Sigmoid colon (tissue), 7 donors: ENCODE measurements around the gene PPP4R4. TPM values are rescaled to one million over a fixed set of nuclear protein-coding genes. Genes with fewer than 3 reads are reported as not detected.

Experiments
- DNase-seq: peaks from one replicate; pipeline ENCODE4 v3.0.0-alpha.2; 2019
- H3K27ac ChIP-seq, 4 donors: fragments of 200-600 bp; sonication (generic); one replicate each; pipeline ENCODE4 v1.5.1; 2016 to 2019; ENCODE audit warnings: mild to moderate bottlenecking in 1 of 4
- H3K27me3 ChIP-seq, 3 donors: fragments of 200-600 bp; sonication (generic); one replicate each; pipeline ENCODE4 v1.5.1; 2019; ENCODE audit warnings: mild to moderate bottlenecking in 1 of 3
- H3K36me3 ChIP-seq, 4 donors: fragments of 200-600 bp; sonication (generic); one replicate each; pipeline ENCODE4 v1.5.1; 2016 to 2019
- H3K4me1 ChIP-seq, 4 donors: fragments of 200-600 bp; sonication (generic); one replicate each; pipeline ENCODE4 v1.5.1; 2017 to 2019
- H3K4me3 ChIP-seq, 4 donors: fragments of 200-600 bp; sonication (generic); one replicate each; pipeline ENCODE4 v1.5.1; 2017 to 2019; ENCODE audit warnings: mild to moderate bottlenecking in 2 of 4, moderate library complexity in 1 of 4
- H3K9me3 ChIP-seq, 4 donors: fragments of 200-600 bp in 3 of 4; sonication (generic) in 3 of 4; one replicate each; pipeline versions ENCODE4 v1.5.1 to v1.6.1; 2013 to 2019
- CTCF ChIP-seq, 4 experiments: fragments of 450-650 bp in 3 of 4; fragments of 200-600 bp in 1 of 4; IDR thresholded peaks; one replicate each; pipeline ENCODE4 v1.5.1; 2016 to 2019; ENCODE audit warnings: antibody characterized with exemption in 4 of 4, mild to moderate bottlenecking in 3 of 4, moderate library complexity in 2 of 4
- EP300 ChIP-seq, 4 donors: sonication (generic); formaldehyde crosslinking; IDR thresholded peaks; one replicate each; pipeline ENCODE4 v1.6.1; 2017; ENCODE audit warnings: antibody characterized with exemption in 4 of 4
- POLR2A ChIP-seq, 2 donors: fragments of 450-650 bp; IDR thresholded peaks; one replicate each; pipeline ENCODE4 v1.6.1; 2016; ENCODE audit warnings: antibody characterized with exemption in 2 of 2, mild to moderate bottlenecking in 2 of 2, moderate library complexity in 2 of 2
- POLR2AphosphoS5 ChIP-seq, 4 donors: sonication (generic); formaldehyde crosslinking; IDR thresholded peaks; one replicate each; pipeline ENCODE4 v1.6.1; 2017; ENCODE audit warnings: antibody characterized with exemption in 4 of 4
- WGBS, 2 donors: extraction: QIAGEN DNeasy Blood & Tissue Kit; methylation state at CpG; one replicate each; pipeline ENCODE4 v1.1.7; 2013; 5-methylcytosine and 5-hydroxymethylcytosine counted together
- intact Hi-C: fragments of 100-400 bp; cut with DNase I; formaldehyde crosslinking; loops from one replicate; pipeline ENCODE4 v1.15.1; 2023
- polyA plus RNA-seq, 3 donors: library from polyadenylated mRNA; stranded (reverse); fragments of 200-250 nt; gene quantifications; one replicate each; pipeline ENCODE4 v1.2.3, GENCODE V29; 2013
- total RNA-seq, 4 donors: library from RNA; depleted of rRNA; stranded (reverse); fragments of >200 nt; gene quantifications; one replicate each; pipeline ENCODE4 v1.1.0, GENCODE V29; 2016
- donor health status: healthy with polysubstance abuse.
- donor health status: Bipolar disorder and iron deficiency.
- donor health status: healthy.

PPP4R4 gene
- total and polyA plus RNA-seq, 7 donors: 0.07 to 3.0 (median 0.63) TPM; not detected in 1

GRCh38 chr14:94129758-94130414, 44.2 kb upstream of the PPP4R4 start:
- no peak for DNase-seq
- H3K36me3 ChIP-seq: no peaks in the 10 kb centered on the region
- WGBS, 2 donors: 1% methylated on average over 12 of the region's 12 CpGs
- H3K4me3 ChIP-seq: peak overlapping the region; percentile 26 to 61 (median 56)
- no peaks in the 10 kb centered on the region for H3K9me3 ChIP-seq
- no peaks in the 10 kb centered on the region for H3K27me3 ChIP-seq
- peak overlapping the region; percentile 77 to 88 (median 80) for H3K27ac ChIP-seq
- H3K4me1 ChIP-seq: peaks cover 0 to 20% (median 12%) of the 10 kb centered on the region in 4 donors
- intact Hi-C loops: loop anchor here (2.0 kb wide), 1 partner anchor 49 kb away; the partner anchor contains the start of genes DDX24 and IFI27L1
- no peak for TF ChIP-seq EP300 (IDR thresholded peaks at IDR 0.05)
- no peak for TF ChIP-seq POLR2A (IDR thresholded peaks at IDR 0.05)
- TF ChIP-seq CTCF (IDR thresholded peaks at IDR 0.05): no peak
- TF ChIP-seq POLR2AphosphoS5 (IDR thresholded peaks at IDR 0.05): no peak

DNA sequence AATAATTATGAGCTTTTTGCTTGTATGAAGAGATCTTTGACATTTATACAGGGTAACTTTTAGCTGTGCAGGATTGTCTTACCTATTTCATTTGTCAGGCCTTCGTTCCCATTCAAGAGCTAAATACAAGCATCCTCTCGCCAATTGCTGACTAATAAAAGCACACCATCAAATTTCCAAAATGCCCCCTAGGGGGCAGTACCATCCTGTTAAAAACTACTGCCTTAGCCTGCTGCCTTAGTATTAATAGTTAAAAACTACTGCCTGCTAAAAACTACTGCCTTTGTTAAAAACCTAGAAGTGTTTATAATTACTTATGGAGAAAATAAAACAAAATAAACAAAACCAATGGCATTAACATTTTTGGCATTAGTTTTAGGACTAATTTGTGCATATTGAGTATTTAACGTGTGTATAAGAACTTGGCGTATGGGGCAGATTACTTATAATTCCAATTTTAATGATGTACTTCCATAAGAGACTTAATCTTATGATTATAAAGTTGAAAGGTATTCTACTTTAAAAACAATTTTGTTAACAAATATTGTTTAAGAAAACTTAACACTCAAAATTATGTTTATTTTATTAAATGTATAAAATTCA, 41.7 kb upstream of the PPP4R4 start:
- 45 to 46% methylated on average over 4 of the region's 4 CpGs for WGBS, 2 donors
- intact Hi-C loops: no loop called here
- H3K27ac ChIP-seq: no peak overlapping the region
- no peaks in the 10 kb centered on the region for H3K27me3 ChIP-seq
- no peaks in the 10 kb centered on the region for H3K36me3 ChIP-seq
- TF ChIP-seq POLR2A (IDR thresholded peaks at IDR 0.05) (no peak), CTCF (IDR thresholded peaks at IDR 0.05) (peak; percentile 20 to 77 (median 54))
- H3K9me3 ChIP-seq: no peaks in the 10 kb centered on the region
- DNase-seq: no peak
- peaks cover 0 to 24% (median 12%) of the 10 kb centered on the region in 4 donors for H3K4me1 ChIP-seq
- H3K4me3 ChIP-seq: no peak overlapping the region

DNA sequence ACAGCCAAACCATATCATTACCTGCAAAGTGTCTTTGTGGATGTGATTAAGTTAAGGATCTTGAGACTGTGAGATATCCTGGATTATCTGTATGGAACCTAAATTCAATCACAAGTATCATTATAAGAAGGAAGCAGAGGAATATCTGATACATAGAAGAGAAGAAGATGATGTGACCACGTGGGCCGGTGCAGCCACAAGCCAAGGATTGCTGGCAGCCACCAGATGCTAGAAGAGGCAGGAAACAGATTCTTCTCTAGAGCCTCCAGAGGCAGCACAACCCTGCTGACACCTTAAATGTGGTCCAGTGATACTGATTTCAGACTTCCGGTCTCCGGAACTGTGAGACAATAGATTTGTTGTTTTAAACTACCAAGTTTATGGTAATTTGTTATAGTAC, 38.6 kb upstream of the PPP4R4 start:
- intact Hi-C loops: loop anchor here (5.0 kb wide), 1 partner anchor 193 kb away; no protein-coding TSS in a partner anchor
- no peaks in the 10 kb centered on the region for H3K36me3 ChIP-seq
- no peak for DNase-seq
- no peak overlapping the region for H3K4me3 ChIP-seq
- TF ChIP-seq EP300 (IDR thresholded peaks at IDR 0.05) (no peak), POLR2A (IDR thresholded peaks at IDR 0.05) (no peak), POLR2AphosphoS5 (IDR thresholded peaks at IDR 0.05) (no peak), CTCF (IDR thresholded peaks at IDR 0.05) (no peak)
- no peaks in the 10 kb centered on the region for H3K27me3 ChIP-seq
- no peak overlapping the region for H3K27ac ChIP-seq
- H3K4me1 ChIP-seq: peaks cover 0 to 4% (median 0%) of the 10 kb centered on the region in 4 donors
- 71 to 86% methylated on average over 4 of the region's 4 CpGs for WGBS, 2 donors
- H3K9me3 ChIP-seq: no peaks in the 10 kb centered on the region

DNA sequence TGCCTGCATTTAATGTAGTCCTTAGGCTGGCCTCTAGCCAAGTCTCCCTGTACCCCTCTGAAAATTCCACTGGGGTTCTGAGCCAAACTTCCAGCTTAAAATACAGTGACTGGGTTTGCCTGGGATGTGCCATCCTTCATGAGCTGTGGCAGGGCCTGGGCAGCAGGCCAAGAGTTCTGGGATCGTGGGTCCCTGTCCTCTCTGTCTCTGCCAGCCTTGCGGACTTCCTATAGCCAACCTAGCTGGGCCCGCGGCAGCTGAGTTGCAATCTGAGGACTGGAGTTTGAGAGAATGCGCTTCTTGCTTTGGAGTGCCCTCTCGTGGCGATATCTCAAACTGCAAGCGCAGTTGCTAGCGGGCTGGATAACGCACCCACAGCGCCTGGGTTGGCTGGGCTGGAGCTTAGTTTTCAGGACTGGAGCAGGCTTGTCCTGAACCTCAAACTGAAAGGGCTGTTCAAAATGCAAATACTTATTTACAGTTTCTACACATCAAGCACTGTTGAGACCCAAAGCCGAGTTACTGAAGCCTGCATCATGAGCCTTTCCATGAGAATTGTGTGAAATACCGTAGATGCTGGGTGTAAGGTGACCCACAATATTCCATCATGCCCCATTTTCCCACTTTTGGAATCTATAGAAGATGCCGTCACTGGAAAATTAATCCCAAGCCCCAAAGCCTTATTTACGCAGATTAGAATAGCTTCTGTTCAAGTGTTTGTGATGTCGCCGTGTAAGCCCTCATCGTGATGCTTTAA, 37.4 kb upstream of the PPP4R4 start:
- Histone ChIP-seq H3K9me3 (no peaks in the 10 kb centered on the region), H3K27me3 (no peaks in the 10 kb centered on the region), H3K36me3 (no peaks in the 10 kb centered on the region), H3K27ac (no peak overlapping the region), H3K4me3 (no peak overlapping the region), H3K4me1 (peaks cover 0 to 4% (median 0%) of the 10 kb centered on the region in 4 donors)
- no peak for TF ChIP-seq POLR2AphosphoS5 (IDR thresholded peaks at IDR 0.05)
- TF ChIP-seq POLR2A (IDR thresholded peaks at IDR 0.05): no peak
- TF ChIP-seq CTCF (IDR thresholded peaks at IDR 0.05): peak; percentile 74 to 94 (median 88)
- 29 to 33% methylated on average over 18 of the region's 18 CpGs for WGBS, 2 donors
- peak; percentile 91 for DNase-seq
- intact Hi-C loops: loop anchor here (1.0 to 5.0 kb wide), 5 partner anchors 36 to 194 kb away; no protein-coding TSS in a partner anchor
